Left lobe of liver (tissue), 2 donors: ENCODE data around the gene IP6K2. TPM values are rescaled to one million over a fixed set of nuclear protein-coding genes. Genes with fewer than 3 reads are reported as not detected.
"Not testable (repeated sequence)": the region's sequence is repeated elsewhere in the genome, so short reads cannot be mapped to it uniquely, and the experiment has no call there.

Experiments
- ATAC-seq: fragments of 200-7000 bp; cut with Tn5 transposase; one replicate; pipeline ENCODE4 v1.9.1; 2020; ENCODE audit warnings: mild to moderate bottlenecking, moderate library complexity
- DNase-seq: peaks from one replicate; pipeline ENCODE4 v3.0.0-alpha.2; 2020; ENCODE audit warnings: low spot score
- total RNA-seq: library from RNA; stranded (reverse); gene quantifications from one replicate; pipeline ENCODE4 v1.2.1, GENCODE V29; 2021
- donor health status: DM: no; HTN: no; CAD: no; lungs with moderate emphysema.
- donor health status: DM: no; HTN: yes; CAD: no.

The IP6K2 gene
- total RNA-seq, 1 donor from 2014 or later = 31.1 TPM

DNA sequence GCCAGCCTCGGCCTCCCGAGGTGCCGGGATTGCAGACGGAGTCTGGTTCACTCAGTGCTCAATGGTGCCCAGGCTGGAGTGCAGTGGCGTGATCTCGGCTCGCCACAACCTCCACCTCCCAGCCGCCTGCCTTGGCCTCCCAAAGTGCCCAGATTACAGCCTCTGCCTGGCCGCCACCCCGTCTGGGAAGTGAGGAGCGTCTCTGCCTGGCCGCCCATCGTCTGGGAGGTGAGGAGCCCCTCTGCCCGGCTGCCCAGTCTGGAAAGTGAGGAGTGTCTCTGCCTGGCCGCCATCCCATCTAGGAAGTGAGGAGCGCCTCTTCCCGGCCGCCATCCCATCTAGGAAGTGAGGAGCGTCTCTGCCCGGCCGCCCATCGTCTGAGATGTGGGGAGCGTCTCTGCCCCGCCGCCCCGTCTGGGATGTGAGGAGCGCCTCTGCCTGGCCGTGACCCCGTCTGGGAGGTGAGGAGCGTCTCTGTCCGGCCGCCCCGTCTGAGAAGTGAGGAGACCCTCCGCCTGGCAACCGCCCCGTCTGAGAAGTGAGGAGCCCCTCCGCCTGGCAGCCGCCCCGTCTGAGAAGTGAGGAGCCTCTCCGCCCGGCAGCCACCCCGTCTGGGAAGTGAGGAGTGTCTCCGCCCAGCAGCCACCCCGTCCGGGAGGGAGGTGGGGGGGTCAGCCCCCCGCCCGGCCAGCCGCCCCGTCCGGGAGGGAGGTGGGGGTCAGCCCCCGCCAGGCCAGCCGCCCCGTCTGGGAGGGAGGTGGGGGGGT lies 16.9 kb upstream of the IP6K2 start:
- not testable (repeated sequence) for ATAC-seq, DNase-seq

DNA sequence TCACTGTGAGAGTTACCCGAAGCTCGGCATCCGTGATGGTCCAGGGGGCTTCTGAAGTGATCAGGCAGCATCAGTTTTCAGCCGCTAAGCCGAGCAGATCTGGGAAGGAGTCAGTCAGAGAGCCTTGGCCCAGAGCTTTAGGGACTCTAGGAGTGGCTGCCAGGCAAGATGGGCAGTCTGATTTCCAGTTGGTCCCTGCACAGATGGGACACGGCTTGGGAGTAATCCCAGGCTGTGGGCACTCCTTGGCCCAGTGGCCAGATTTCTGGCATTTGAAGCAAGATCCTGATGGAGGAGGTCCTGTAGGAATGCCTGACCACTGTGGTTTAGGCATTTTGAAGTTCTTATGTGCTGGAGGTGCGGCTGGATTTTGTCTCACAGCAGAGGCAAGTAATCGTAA lies 10.5 kb upstream of the IP6K2 start:
- ATAC-seq (no peak), DNase-seq (no peak)

DNA sequence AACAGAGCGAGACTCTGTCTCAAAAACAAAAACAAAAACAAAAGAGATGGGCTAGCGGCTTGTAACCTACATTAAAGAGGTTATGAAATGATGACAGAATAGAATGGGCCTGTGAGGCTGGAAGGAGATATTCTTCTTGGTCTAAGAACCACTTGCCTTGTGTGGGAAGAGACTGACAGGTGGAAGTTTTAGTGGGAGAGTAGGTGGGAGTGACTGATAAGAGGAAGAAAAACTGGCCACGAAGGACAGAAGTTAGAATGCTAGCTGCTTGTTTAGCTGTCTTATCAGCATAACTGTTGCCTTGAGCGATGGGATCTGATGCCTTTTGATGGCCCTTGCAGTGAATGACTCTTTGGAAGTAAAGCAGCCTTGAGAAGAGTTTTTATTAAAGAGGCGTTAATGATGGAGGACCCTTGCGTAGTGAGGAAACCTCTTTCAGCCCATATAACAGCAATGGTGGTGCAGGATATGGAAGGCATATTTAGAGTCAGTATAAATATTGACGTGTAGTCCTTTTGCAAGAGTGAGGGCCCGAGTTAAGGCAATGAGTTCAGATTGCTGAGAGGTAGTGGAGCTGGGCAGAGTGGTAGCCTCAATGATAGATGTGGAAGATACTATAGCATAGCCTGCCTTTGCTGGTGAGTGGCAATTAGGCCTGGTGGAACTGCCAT lies 8.3 kb upstream of the IP6K2 start:
- not testable (repeated sequence) for ATAC-seq, DNase-seq

DNA sequence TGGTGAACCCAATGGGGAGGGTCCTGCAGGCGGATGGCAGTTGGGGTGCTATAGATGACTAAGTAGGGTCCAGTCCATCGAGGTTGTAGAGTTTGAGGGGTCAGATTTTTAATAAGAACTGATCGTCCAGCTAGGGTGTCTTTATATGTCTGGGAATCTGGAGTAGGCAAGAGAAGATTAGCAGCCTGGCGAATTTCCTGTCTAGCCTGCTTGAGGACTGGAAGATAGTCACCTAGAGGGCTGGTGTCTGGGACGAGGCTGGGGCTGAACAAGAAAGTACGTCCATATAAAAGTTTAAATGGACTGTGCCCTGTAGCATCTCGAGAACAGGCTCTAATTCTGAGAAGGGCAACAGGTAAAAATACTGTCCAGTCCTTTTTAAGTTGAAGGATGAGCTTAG lies 6.7 kb upstream of the IP6K2 start:
- DNase-seq (no peak), ATAC-seq (no peak)

DNA sequence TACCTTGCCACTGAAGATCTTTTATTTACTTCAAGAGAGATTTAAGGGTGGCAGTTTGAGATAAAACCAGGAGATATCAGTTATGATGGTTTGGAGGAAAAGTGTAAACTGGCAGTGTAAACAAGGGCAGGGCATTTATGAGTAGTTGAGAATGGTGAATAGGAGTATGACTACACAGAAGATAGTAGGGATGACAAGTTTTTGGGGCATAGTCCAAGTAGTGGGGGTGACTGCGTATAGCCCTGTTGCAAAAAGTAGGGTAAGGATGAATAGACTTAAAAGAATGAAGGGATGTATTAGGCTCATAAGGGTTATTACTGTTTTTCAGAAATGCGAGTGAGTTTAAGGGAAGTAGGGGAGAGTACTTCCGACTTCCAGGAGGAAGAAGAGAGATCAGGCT lies 6.3 kb upstream of the IP6K2 start:
- not testable (repeated sequence) for DNase-seq, ATAC-seq

DNA sequence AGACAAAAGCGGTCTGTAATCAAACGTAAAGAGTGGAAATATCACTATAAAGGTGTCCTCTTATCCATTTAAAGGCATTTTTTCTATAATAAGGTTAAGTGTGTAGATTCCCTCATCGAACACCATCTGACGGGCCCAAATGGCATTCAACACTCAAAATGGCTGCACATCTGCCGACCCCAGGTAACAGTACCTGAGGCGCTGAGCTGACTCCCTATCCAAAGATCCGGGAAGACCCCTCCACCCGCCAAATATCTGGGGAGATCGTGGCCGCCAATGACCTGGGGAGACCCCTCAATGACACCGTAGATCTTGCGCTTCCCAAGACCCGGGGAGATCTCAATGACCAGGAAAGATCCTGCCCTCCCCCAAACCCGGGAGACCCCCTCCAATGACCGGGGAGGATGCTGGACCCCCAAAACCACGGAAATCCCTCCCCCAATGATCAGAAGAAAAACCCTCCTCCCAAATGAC lies 476 bp downstream of the IP6K2 start:
- ATAC-seq = no peak
- no peak for DNase-seq

DNA sequence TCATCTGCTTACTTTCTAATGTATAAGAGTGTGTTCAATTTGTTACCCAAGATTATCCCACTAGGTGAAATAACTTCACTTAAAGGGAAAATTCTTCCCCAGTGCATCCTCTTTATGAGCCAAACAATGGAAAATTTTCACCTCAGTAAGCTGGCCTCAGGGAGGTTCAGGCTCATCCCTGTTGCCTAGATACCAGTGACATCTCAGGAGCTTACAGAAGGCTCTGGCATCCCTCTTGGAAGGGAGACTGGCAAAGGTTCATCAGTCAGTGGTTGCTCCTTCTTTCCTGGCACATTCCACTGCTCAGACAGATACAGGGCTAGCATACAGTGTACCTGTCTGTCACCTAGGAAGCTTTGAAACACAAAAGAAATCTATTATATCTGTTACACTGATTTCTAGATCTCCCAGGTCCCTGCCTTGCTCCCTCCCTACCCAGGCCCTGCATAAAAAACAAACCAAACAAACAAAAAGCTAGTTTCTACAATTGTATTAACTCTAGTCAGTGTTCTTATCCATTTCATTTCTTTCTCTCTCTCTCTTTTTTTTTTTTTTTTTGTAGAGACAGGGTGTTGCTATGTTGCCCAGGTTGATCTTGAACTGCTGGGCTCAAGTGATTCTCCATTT lies 1.7 kb downstream of the IP6K2 start:
- no peak for DNase-seq

DNA sequence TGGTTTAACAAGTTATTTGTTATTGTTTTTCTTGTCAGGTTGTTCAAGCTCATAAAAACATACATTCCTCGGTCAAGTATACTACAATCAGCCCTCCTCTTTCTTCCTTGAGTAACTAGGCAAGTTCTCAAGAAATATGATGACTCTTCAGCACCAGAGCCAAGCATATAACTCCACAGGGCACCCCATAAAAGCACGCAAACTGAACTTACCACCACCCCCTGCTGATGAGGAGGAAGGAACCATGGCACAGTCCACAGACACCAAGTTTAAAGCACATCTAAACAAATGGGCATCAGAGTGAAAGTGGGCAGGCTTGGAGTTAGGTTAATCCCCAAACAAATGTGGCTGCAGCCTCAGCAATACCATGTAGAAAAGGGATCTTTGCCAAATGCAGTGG lies 5.3 kb downstream of the IP6K2 start:
- ATAC-seq = no peak
- DNase-seq = no peak

More for the DNA sequence above, 1.7 kb downstream of the IP6K2 start:
- ATAC-seq = no peak

DNA sequence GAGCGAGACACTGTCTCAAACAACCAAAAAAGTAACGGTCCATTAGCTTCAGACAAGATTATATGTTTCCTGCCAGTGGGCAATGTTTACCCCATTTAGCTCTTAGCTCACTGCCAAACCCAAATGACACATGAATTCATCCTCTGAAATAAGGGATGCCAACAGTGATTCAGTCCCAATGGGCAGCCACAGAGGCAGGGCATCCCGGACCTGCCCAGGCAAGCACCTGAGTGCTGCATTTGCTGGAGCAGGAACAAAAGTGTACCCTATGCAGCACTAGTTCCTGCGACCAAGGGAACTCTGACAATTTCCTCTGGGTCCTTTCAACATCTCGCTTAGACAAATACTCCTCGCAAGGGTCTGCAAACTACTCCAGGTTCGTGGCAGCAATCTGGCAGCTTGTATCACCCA lies 8.0 kb downstream of the IP6K2 start:
- DNase-seq = no peak
- ATAC-seq = no peak

DNA sequence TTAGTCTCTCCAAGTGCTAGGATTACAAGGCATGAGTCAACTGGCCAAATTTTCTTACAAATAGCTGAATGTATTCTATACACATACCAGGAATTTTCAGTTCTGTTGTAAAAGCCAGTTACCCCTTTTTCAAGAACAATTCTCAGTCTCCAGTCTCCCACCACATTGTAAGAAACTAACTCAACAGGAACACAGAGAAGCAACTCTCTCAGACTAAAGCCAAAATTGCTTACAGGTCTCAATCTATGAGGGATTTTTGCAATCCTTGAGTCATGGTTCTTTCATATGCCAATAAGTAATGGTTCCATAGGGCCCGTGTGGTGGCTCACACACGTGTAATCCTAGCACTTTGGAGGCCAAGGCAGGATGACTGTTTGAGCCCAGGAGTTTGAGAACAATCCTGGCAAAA lies 8.5 kb downstream of the IP6K2 start:
- DNase-seq (no peak), ATAC-seq (no peak)

DNA sequence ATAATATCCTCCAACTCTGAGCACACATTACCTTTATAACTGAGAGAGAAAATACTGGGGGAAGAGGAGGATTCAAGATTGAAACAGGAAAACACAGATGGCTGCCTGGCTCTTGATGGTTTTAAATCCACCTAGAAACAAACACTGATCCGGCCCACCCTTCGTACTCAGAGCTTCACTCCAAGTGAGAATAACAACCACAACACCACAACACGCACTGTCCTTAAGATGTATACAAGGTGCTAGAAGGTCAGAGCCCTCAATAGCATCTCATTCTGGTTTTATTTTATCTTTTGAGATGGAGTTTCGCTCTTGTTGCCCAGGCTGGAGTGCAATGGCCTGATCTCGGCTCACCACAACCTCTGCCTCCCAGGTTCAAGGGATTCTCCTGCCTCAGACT lies 9.9 kb downstream of the IP6K2 start:
- DNase-seq (no peak), ATAC-seq (no peak)

DNA sequence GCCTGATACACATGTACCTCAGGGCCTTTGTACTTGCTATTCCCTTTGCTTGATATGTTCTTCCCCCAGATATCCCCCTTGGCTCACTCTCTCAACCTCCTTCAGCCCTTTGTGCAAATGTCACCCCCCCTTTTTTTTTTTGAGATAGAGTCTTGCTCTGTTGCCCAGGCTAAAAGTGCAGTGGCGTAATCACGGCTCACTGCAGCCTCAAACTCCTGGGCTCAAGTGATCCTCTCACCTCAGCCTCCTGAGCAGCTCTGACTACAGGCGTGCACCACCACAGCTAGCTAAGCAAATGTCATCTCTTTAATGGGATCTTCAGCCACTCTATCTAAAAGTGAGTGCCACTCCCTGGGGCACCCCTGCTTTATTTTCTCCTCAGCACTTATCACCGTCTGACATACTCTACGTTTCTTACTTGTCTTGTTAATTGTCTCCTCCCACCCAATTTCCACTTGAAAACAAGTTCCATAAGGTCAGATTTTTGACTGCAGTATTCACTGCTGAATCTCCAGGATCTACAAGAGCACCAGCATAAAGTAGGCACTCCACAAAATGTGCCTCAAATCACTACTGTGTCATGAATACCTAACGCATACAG lies 14.6 kb downstream of the IP6K2 start:
- DNase-seq (no peak), ATAC-seq (no peak)

DNA sequence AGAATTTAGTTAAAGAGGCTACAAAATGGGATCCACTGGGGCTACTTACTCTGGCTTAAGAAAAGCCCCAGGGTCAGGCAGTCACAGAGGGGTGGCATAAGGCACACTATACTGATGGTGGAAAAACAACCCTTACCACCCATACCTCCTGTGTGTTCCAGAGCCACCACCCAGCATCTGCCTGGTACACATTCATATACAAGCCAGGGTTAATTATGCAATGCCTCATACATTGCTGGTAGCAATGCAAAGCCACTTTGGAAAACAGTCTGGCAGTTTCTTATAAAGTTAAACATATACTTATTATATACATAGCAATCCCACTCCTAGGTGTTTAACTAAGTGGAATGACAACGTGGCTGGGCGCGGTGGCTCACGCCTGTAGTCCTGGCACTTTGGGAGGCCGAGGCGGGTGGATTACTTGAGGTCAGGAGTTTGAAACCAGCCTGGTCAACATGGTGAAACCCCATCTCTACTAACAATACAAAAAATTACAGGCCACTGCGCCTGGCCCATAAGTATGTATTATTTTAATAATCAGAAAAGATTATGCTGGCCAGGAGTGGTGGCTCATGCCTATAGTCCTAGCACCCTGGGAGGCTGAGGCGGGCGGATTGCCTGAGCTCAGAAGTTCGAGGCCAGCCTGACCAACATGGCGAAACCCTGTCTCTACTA lies 16.2 kb downstream of the IP6K2 start:
- DNase-seq = no peak
- ATAC-seq = no peak

DNA sequence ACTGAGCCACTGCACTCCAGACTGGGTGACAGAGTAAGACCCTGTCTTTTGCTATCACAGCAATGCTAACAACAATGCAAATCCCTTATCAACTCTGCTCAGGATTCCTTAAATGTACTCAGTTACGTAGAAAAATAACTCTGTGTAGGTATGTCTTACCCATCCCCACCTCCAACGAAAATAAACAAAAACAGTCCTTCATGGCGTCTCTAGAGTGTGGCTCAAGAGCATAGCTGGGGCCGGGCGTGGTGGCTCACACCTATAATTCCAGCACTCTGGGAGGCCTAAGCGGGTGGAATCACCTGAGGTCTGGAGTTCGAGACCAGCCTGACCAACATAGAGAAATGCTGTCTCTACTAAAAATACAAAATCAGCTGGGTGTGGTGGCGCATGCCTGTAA lies 18.1 kb downstream of the IP6K2 start:
- ATAC-seq = no peak
- DNase-seq = no peak

DNA sequence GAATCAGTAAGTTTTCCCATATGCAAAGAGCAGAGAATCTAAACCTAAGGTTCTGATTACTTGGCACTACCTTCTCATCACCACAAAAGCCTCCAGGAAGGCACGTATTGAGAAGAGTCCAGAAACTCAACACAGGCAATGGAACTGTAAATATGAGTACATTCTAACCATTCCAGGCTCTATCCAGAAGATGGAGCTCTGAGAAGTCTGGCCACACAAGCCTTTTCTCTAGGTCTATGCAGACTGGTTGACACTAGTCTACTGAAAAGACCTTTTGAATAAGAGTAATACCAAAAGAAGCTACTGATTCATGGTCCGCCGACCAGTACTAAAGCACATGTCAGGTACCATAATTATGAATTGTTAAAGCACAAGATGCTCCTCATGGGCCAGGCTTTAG lies 19.1 kb downstream of the IP6K2 start:
- no peak for DNase-seq
- peak; percentile 39 for ATAC-seq

DNA sequence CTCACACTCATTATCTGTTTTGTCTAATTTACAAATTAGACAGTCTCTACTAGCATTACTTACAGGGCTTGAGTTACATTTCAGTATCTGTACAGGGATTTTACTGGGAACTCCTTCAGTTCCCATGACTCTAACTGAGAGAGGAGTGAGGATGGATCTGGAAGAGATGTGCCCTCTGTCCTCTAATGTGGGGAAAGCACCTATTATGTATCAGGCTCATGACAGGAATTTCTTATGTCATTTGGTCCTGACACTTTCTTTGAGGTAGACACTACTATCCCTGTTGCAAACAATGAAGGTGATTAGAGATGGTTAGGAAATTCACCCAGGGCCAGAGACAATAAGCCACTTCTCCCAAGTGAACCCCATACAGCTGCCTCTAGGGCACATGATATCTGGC lies 20.4 kb downstream of the IP6K2 start:
- ATAC-seq (peak; percentile 28), DNase-seq (no peak)

DNA sequence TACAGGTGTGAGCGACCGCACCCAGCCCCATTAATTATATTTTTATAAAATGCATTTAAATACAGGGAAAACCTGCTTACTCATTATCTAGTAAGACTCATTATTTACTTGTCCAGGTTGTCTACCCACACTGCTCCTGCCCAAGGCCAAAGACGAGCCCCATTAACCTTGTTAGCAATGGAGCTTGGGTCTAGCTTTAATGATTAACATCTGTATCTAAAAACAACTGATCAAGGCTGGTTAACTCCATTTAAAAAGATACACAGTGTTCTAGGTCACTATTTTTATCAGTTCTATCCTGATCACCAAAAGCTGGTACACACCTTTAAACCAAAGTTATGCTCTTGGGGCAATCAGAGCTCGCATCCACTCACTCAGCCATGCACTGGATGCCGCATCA lies 20.9 kb downstream of the IP6K2 start:
- DNase-seq = no peak
- ATAC-seq = peak; percentile 55

DNA sequence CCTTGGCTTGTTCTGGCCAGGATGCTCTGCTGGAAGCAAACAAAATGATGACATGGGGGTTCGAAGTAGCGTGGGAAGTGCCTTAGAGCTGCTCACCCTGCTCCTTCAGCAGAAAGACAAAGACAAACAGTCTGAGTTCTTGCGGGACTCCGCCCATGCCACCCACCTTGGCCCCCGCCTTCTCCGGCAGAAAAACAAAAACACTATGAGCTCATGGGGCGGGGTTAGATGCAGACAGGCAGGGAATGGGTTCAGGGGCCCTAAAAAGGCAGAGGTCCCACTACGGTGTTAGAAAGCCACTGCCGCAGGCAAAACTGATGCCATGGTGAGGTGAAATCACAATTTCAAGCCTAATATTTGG lies 21.6 kb downstream of the IP6K2 start:
- ATAC-seq (no peak), DNase-seq (no peak)

DNA sequence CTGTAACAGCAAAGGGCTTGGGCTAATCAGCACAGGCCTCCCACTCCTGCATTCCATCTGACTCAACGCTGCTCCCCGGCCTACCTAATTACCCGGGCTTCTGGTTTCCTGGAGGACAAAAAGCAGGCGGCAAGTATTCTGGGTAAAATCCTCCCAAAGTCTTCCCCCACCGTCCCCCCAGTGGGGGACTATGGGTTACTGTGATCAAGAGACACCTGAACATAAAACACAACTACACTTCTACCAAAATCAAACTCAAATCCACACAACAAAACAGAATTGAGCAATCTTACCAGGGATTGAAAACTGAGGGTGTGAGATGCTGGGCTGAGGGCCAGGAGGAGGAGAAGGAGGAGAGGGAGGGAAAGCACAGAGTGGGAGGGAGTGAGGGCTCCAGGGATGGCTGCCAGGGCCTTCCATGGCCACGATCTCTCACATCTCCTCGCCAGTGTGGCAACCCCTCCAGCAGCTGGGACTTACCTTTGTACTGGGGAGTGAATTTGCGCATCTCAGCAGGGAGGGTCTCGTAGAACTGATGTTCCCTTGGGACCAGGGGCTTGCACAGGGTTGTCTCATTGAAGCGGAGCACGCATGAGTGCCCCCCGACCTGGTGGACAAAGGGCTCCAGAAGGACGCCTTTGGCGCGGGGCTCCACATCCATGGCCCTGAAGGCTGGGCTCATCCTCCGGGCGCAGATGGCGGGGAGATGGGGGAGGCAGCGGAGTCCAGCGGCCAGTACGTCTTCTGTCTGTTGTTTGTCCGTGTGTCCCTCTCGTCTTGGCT lies 22.2 kb downstream of the IP6K2 start:
- peak; percentile 72 for ATAC-seq
- peak; percentile 66 for DNase-seq

DNA sequence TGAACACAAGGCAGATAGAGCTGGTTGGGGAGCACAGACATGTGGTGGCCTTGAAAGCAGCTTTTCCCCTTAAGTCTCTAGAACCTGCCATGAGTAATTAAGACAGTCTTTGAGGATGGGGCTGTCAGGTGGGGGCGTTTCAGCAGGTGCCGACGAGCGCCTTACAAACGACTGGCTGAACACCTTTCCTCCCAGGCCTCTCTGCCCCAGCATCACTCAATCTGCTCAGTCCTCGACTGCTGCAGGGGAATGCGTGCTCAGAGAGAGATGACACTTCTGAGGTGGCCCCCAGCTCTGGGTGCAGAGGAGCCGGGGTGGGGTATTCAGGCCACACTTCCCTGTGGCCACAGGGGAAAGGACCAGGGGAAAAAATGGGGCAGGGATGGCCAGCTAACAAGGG lies 23.2 kb downstream of the IP6K2 start:
- ATAC-seq (no peak), DNase-seq (no peak)
